ENCODE measurements around the gene RRP1B. TPM values are rescaled to one million over a fixed set of nuclear protein-coding genes. Genes with fewer than 3 reads are reported as not detected.

The RRP1B gene
- total RNA-seq, 1 experiment from 2014 or later = 55.9 TPM

GRCh38 chr21:43622796-43623195 lies 36.6 kb upstream of the RRP1B start:
- intact Hi-C loops (cut with micrococcal nuclease) = no loop called here
- POLR2A ChIA-PET = no interaction called here

More at GRCh38 chr21:43622796-43623195, 36.6 kb upstream of the RRP1B start:
- H3K27ac ChIP-seq (ENCODE audit: low read depth, low read length) = no peak overlapping the region
- H3K9ac ChIP-seq (ENCODE audit: low read length) = no peak overlapping the region
- H4K20me1 ChIP-seq (ENCODE audit: insufficient read depth) = no peaks in the 10 kb centered on the region
- no peaks in the 10 kb centered on the region for H3K27me3 ChIP-seq (ENCODE audit: insufficient read depth, low read length)
- TF ChIP-seq ZNF274 (IDR thresholded peaks at IDR 0.05; ENCODE audit: low read depth, low read length) (no peak), POLR2AphosphoS5 (IDR thresholded peaks at IDR 0.05; ENCODE audit: low read depth, low read length) (no peak), TCF7L2 (IDR thresholded peaks at IDR 0.05; ENCODE audit: borderline replicate concordance, extremely low read depth, insufficient read depth, insufficient read length) (no peak), EZH2 (IDR thresholded peaks at IDR 0.05) (no peak), ATF3 (IDR thresholded peaks at IDR 0.05) (no peak), CTCF (IDR thresholded peaks at IDR 0.05 in 2 of 3, conservative IDR thresholded peaks at IDR 0.05 in 1 of 3; ENCODE audit: borderline replicate concordance in 1 of 3, insufficient read depth in 1 of 3, low read depth in 2 of 3, low read length in 2 of 3) (no peak), ZFX (IDR thresholded peaks at IDR 0.05) (no peak), EZH2phosphoT487 (IDR thresholded peaks at IDR 0.05; ENCODE audit: borderline replicate concordance) (no peak), FOSL1 (IDR thresholded peaks at IDR 0.05; ENCODE audit: low read depth) (no peak), YY1 (IDR thresholded peaks at IDR 0.05; ENCODE audit: extremely low read depth, insufficient replicate concordance, low read depth, low read length) (no peak), EGR1 (IDR thresholded peaks at IDR 0.05; ENCODE audit: low read depth) (no peak)
- no peak overlapping the region for H3K4me2 ChIP-seq (ENCODE audit: low read length)
- no peaks in the 10 kb centered on the region for H3K9me2 ChIP-seq (ENCODE audit: insufficient read depth)
- RAD21 ChIA-PET (ENCODE audit: low non-redundant PET in 1 of 2, low total read pairs in 2 of 2, uncharacterized antibody in 2 of 2, unreplicated experiment in 2 of 2) = no interaction called here
- no peaks in the 10 kb centered on the region for H3K36me3 ChIP-seq (ENCODE audit: control insufficient read depth in 1 of 2, insufficient read depth in 2 of 2, low read length in 2 of 2)
- CTCF ChIA-PET = no interaction called here
- H2AFZ ChIP-seq (ENCODE audit: low read depth, low read length, poor library complexity, severe bottlenecking) = no peak overlapping the region
- no peak for ATAC-seq
- no peak overlapping the region for H3K4me3 ChIP-seq (replicated peaks in 1 of 2; ENCODE audit: low read depth in 1 of 2, low read length in 2 of 2)
- no peaks in the 10 kb centered on the region for H3K4me1 ChIP-seq (ENCODE audit: control insufficient read depth in 1 of 2, insufficient read depth in 2 of 2, low read length in 2 of 2)
- no peaks in the 10 kb centered on the region for H3K79me2 ChIP-seq (ENCODE audit: insufficient read depth, low read length)
- peaks cover 0 to 4% of the 10 kb centered on the region in 2 experiments; a peak in 1 of 4 replicates for H3K9me3 ChIP-seq (ENCODE audit: control insufficient read depth in 1 of 2, insufficient read depth in 1 of 2, low read depth in 1 of 2, low read length in 2 of 2)
- no peak for DNase-seq (ENCODE audit: low read depth, low spot score)
- BruUV-seq (replicated peaks) = no TSS peak
